HAP-1 (cell line): ENCODE results near the gene SLC20A1.
A peak's percentile ranks its signal among the peaks of the same experiment; 100 is the strongest.

Experiments
- DNase-seq, 2 experiments: peaks; one replicate each; pipeline ENCODE4 v3.0.0-alpha.2; 2016 to 2020; ENCODE audit warnings: low spot score in 2 of 2
- H3K27me3 ChIP-seq: fragments of 250-450 bp; sonication (Bioruptor Pico); 2 replicates; pipeline ENCODE4 v1.5.1; 2020; ENCODE audit warnings: low read depth, mild to moderate bottlenecking, moderate library complexity
- H3K36me3 ChIP-seq: fragments of 250-450 bp; sonication (Bioruptor Pico); replicated peaks from 2 replicates; pipeline ENCODE4 v1.5.1; 2020; ENCODE audit warnings: mild to moderate bottlenecking
- H3K4me1 ChIP-seq: fragments of 250-450 bp; sonication (Bioruptor Pico); 2 replicates; pipeline ENCODE4 v1.5.1; 2020; ENCODE audit warnings: mild to moderate bottlenecking
- H3K4me3 ChIP-seq: fragments of 250-450 bp; sonication (Bioruptor Pico); 2 replicates; pipeline ENCODE4 v1.5.1; 2020; ENCODE audit warnings: mild to moderate bottlenecking, moderate library complexity
- H3K9me3 ChIP-seq: fragments of 250-450 bp; sonication (Bioruptor Pico); 2 replicates; pipeline ENCODE4 v1.5.1; 2020; ENCODE audit warnings: mild to moderate bottlenecking, moderate library complexity
- in situ Hi-C: fragments of 300-500 bp; cut with MboI; formaldehyde crosslinking; loops from 3 replicates; pipeline ENCODE4 v1.14.3; 2020; ENCODE audit warnings: low sequenced_read_pairs, inconsistent platforms, mixed read lengths

Gene SLC20A1

DNA sequence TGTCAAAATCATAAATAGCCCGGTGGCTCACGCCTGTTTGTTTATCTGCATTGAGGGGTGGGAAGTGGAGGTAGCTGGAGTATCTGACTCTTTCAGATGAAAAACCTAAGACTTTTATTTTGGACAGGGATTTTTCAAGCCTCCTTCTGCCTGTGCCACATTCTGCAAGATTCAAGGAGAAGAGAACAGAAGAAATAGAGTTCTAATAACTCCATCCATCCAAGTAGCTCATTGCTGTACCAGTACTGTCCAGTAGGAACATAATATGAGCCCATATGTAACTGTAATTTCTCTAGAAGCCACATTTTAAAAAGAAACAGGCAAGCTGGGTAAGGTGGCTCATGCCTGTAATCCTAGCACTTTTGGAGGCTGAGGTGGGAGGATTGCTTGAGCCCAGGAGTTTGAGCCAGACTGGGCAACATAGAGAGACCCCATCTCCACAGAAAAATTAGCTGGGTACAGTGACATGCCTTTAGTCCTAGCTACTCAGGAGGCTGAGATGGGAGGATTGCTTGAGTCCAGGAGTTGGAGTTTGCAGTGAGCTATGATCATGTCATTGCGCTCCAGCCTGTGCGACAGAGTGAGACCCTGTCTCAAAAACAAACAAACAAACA is 39.6 kb downstream of the SLC20A1 start:
- no peaks in the 10 kb centered on the region for H3K4me1 ChIP-seq
- no peak overlapping the region for H3K4me3 ChIP-seq
- no peak for DNase-seq
- no peaks in the 10 kb centered on the region for H3K27me3 ChIP-seq
- no peaks in the 10 kb centered on the region for H3K36me3 ChIP-seq
- no peaks in the 10 kb centered on the region for H3K9me3 ChIP-seq
- in situ Hi-C loops = no loop called here

DNA sequence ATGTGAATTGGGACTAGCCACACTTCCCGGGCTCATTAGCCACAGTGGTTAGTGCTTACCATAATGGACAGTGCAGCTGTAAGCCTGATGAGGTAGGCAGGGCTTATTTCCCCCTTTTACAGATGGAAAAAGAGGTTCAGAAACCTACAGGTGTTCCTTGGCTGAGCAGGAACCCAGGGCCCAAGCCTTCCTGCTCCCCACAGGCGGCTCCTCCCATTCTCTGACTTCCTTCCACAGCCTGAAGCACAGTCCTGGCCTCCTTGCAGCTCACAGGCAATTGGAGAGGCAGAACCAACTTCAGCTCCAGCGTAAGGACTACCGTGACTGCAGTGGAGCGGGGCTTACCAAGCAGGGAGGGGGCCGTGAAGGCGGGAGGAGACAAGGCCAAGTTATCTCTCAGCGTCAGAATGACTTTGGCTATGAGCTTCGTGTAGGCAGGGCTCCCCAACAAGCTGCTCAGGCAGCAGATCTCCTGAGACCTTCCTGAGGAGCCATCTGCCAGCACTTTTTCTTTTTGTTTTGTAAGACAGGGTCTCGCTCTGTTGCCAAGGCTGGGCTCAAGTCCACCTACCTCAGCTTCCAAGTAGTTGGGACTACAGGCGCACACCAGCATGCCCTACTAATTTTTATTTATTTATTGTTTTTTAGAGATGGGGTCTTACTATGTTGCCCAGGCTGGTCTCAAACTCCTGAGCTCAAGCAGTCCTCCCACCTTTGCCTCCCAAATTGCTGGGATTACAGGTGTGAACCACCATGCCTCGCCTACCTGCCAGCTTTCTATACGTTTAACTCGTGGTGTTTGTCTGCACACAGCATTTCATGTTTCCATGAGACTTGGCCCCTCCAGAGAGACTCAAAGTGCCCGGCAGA is 40.8 kb downstream of the SLC20A1 start:
- DNase-seq = no peak
- H3K9me3 ChIP-seq = no peaks in the 10 kb centered on the region
- in situ Hi-C loops = no loop called here
- H3K36me3 ChIP-seq = no peaks in the 10 kb centered on the region
- no peaks in the 10 kb centered on the region for H3K27me3 ChIP-seq
- no peak overlapping the region for H3K4me3 ChIP-seq
- H3K4me1 ChIP-seq = no peaks in the 10 kb centered on the region

DNA sequence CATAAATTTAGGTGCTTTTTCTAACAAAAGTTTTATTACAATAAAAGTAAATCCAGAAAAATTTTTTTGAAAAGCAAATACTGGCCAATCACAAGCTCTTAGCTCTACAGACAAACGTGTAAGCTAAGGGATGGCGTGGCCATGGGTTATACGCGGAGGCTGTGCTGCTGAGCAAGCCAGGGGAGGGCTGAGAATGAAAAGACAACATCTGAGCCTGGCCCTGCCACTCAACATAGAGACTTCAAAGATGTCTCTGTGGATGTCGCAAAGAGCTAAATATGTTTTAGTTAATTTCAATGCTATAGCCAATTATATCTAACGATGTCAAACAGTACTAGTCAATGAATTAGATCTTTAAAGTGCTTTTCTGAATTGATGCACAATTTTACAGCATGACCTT is 41.8 kb downstream of the SLC20A1 start:
- Histone ChIP-seq H3K4me1 (no peaks in the 10 kb centered on the region), H3K4me3 (no peak overlapping the region), H3K9me3 (no peaks in the 10 kb centered on the region), H3K36me3 (no peaks in the 10 kb centered on the region), H3K27me3 (no peaks in the 10 kb centered on the region)
- DNase-seq = no peak
- in situ Hi-C loops = no loop called here

DNA sequence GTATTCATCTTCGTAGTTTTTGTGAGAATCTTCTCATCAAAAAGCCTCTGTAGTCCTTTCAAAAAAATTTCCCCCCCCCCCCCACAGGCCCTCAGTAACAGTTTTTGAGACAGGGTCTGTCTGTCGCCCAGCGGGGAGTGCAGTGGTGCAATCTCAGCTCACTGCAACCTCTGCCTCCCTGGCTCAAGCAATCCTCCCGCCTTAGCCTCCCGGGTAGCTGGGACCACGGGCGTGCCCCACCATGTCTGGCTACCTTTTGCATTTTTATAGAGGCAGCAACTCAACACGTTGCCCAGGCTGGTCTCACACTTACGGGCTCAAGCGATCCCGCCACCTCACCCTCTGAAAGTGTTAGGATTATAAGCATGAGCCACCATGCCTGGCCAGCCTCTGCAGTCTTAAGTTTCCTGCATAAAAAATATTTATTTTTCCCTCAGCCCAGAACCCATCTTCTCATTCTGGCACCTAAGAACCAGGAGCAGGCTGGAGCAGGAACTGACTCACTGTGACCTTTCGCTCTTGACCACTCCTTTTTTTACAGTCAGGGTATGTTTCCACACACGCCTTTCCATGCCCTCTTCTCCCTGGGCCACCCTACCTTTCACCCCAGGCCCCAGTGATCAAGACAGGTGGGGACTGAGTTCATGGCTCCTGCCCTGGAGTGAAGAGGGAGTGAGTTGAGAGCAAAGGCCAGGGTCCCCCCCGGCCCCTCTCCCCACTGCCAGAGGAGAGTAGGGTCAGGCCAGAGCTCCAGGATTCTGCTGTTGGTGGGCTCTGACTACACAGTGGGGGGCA is 42.5 kb downstream of the SLC20A1 start:
- Histone ChIP-seq H3K4me1 (no peaks in the 10 kb centered on the region), H3K27me3 (no peaks in the 10 kb centered on the region), H3K4me3 (no peak overlapping the region), H3K9me3 (no peaks in the 10 kb centered on the region), H3K36me3 (no peaks in the 10 kb centered on the region)
- in situ Hi-C loops = no loop called here
- no peak for DNase-seq

DNA sequence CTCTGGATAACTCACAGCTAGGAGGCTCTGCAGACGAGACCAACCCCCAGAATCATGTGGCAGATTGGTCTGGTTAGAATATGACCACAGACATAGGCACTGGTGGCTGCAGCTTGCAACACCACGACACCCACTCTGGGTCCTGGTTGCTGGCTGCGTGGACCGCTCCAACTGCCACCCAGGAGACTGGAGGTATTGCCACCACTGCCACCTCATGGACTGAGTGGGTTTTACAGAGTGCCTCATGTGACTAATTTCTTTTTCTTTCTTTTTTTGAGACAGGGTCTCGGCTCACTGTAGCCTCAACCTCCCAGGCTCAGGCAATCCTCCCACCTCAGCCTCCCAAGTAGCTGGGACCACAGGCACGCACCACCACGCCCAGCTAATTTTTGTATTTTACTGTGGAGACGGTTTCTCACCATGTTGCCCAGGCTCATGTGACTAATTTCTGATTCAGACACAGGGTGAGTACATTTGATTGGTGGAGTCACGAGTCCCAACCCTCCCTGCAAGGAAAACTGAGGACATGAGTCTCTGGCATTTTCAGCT is 45.2 kb downstream of the SLC20A1 start:
- in situ Hi-C loops = no loop called here
- no peak overlapping the region for H3K4me3 ChIP-seq
- H3K4me1 ChIP-seq = no peaks in the 10 kb centered on the region
- H3K36me3 ChIP-seq = no peaks in the 10 kb centered on the region
- peak; percentile 29 to 69 for DNase-seq
- no peaks in the 10 kb centered on the region for H3K27me3 ChIP-seq
- H3K9me3 ChIP-seq = no peaks in the 10 kb centered on the region

DNA sequence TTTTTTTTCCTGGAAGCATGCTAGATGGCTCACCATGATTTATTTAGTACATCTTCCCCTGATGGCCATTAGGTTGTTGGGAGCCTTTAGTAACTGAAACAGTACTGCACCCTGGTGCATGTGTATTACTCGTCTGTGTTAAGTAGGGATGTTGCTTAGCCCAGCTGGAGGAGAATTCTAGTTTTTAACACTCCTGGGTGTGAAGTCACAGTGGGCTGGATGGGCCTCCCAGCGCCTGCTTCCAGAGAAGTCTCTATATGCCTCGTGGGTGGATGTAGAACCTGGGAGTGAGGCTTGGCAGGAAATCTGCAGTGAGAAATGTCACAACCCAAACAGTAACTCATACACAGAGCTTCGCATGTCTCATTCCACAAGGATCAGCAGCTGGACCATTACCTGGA is 46.1 kb downstream of the SLC20A1 start:
- in situ Hi-C loops = no loop called here
- DNase-seq = no peak
- Histone ChIP-seq H3K4me3 (no peak overlapping the region), H3K9me3 (no peaks in the 10 kb centered on the region), H3K36me3 (no peaks in the 10 kb centered on the region), H3K27me3 (no peaks in the 10 kb centered on the region), H3K4me1 (no peaks in the 10 kb centered on the region)

DNA sequence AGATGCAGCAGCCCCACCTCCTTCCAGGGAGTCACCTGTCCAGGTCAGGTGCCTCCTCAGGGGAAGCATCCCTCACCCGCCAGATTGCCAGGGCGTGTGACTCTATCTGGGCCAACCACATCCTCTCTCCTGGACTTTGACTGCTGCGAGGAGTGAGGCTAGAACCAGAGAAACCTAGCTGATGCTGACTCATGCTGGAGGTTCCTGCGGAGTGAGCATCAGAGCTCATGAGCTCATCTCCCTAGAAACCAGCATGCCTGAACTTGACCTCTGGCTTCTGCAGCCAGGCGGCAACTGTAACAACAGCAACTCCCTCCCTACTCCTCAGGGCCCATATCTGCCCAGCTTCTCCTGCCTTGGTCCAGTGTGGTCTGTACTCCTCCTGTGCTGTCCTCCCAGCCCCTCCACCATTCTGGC is 46.8 kb downstream of the SLC20A1 start:
- Histone ChIP-seq H3K4me3 (no peak overlapping the region), H3K4me1 (no peaks in the 10 kb centered on the region), H3K36me3 (no peaks in the 10 kb centered on the region), H3K9me3 (no peaks in the 10 kb centered on the region), H3K27me3 (no peaks in the 10 kb centered on the region)
- no peak for DNase-seq
- in situ Hi-C loops = no loop called here

DNA sequence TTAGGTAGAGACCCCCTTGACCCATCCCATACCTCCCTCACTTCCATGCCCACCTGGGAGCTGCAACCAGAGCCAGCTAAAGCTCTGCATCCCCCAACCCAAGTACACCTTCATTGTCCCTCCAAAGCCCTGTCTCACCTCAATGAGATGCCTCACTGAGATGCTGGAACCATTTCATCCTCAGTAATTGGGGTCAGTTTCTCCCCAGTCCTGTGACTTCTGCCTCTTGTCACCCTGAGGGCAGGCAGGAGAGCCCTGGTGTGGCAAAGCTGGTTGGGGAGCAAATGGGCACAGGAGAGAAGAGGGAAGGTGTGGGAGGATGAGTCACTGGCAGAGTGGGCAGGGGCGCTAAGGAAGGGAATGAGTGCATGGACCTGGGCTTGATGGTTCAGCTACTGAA is 47.2 kb downstream of the SLC20A1 start:
- Histone ChIP-seq H3K9me3 (no peaks in the 10 kb centered on the region), H3K4me1 (no peaks in the 10 kb centered on the region), H3K4me3 (no peak overlapping the region), H3K36me3 (no peaks in the 10 kb centered on the region), H3K27me3 (no peaks in the 10 kb centered on the region)
- in situ Hi-C loops = no loop called here
- no peak for DNase-seq

DNA sequence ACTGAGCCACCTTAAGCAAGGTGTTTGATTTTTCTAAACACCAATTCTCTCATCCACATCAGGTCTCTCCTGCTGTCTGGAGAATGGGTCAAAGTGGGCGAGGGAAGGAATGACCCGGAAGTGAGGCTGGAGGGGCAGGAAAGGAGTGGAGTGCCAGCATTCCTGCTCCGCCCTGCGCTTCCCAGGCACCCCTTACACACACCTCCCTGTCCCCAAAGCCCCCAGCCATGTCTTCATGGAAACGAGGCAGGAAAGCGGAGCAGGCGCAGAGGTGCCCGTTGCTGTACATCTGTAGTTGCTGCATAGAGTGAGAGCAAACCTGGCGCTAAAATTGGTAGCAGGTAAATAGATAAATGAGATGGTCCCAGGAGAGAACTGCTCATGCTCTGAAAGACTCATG is 47.9 kb downstream of the SLC20A1 start:
- no peaks in the 10 kb centered on the region for H3K9me3 ChIP-seq
- no peaks in the 10 kb centered on the region for H3K27me3 ChIP-seq
- H3K4me1 ChIP-seq = no peaks in the 10 kb centered on the region
- in situ Hi-C loops = no loop called here
- H3K4me3 ChIP-seq = no peak overlapping the region
- H3K36me3 ChIP-seq = no peaks in the 10 kb centered on the region
- no peak for DNase-seq

DNA sequence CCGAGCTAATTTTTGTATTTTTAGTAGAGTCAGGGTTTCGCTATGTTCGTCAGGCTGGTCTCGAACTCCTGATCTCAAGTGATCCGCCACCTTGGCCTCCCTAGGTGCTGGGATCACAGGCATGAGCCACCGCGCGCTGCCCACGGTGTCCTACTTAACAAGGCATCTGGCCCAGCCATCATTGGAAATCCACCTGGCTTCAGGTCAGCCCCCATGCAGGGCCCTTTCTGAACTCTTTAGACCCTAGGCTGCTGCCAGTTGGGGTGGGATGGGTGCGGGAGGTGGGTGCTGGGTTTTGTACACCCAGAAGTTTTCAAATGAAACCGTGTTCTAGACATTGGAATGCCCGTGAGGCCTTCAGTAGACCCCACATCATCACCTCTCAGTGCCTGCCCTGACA is 48.4 kb downstream of the SLC20A1 start:
- Histone ChIP-seq H3K4me1 (no peaks in the 10 kb centered on the region), H3K27me3 (no peaks in the 10 kb centered on the region), H3K36me3 (no peaks in the 10 kb centered on the region), H3K4me3 (no peak overlapping the region), H3K9me3 (no peaks in the 10 kb centered on the region)
- in situ Hi-C loops = no loop called here
- DNase-seq = no peak

DNA sequence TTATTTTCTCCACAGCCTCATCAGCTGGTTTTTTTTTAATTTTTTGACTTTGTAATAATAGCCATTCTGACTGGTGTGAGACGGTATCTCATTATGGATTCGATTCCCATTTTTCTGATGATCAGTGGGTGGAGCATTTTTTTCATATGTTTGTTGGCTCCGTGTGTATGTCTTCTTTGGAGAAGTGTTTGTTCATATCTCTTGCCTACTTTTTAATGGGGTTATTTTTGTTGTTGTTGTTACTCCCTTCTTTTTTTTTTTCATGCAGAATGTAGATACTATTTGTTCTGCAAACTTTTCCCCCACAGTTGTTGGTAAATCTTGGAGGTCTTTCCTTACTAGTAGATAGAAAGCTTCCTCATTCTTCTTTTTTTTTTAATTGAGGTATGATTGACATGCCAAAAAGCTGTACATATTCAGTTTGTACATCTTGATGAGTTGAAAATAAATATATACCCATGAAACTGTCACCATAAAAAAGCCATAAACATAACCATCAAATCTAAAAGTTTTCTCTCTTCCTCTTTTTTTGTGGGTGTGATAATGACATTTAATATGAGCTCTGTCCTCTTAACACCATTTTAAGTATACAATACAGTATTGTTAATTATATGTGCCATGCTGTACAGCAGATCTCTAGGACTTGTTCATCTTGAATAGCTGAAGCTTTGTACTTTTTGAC is 53.2 kb downstream of the SLC20A1 start:
- in situ Hi-C loops = no loop called here
- no peak for DNase-seq
- no peaks in the 10 kb centered on the region for H3K9me3 ChIP-seq
- H3K36me3 ChIP-seq = no peaks in the 10 kb centered on the region
- H3K27me3 ChIP-seq = peaks cover 10% of the 10 kb centered on the region; the same call in 1 of the 2 replicates
- no peaks in the 10 kb centered on the region for H3K4me1 ChIP-seq
- no peak overlapping the region for H3K4me3 ChIP-seq

DNA sequence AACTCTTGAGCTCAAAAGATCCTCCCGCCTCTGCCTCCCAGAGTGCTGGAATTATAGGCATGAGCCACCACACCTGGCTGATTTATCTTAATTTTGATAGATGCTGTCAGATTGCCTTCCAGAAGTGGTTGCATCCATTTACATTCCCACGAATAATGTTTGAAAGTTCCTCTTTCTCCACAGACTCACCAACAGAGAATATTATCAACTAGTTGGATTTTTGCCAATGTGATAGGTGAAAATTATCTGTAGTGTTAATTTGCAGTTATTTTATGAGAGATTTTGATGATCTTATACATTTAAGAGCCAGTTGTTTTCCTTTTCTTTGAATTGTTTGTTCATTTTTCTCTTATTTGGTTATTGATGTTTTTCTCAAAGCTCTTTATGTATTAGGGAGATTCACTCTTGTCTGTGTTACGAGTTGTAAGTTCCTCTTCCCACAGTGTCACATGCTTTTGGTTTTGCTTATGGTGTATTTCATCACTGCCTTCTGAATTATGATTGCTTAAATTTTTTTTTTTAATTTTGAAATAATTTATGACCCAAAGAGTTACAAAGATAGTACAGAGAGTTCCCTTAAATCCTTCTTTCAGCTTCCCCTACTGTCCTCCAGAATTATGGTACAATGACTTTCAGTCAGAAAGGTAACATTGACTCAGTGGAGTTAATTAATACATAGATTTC is 54.4 kb downstream of the SLC20A1 start:
- H3K4me3 ChIP-seq = no peak overlapping the region
- peaks cover 10% of the 10 kb centered on the region; the same call in 1 of the 2 replicates for H3K27me3 ChIP-seq
- DNase-seq = no peak
- in situ Hi-C loops = no loop called here
- no peaks in the 10 kb centered on the region for H3K36me3 ChIP-seq
- no peaks in the 10 kb centered on the region for H3K4me1 ChIP-seq
- H3K9me3 ChIP-seq = no peaks in the 10 kb centered on the region

DNA sequence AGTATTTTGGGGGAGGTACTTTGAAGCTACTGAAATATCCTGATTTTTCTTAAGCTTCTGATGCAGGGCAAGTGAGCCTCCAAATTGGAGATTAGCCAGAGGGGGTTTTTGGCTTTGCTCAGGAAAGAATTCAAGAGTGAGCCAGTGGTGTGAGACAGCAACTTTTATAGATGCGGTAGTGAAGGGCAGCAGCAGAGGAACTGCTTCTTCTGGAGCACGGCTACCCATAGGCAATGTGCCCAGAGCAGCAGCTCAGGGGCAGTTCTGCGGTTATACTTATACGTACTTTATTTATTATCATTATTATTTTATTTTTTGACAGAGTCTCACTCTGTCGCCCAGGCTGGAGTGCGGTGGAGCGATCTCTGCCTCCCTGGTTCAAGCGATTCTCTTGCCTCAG is 55.3 kb downstream of the SLC20A1 start:
- in situ Hi-C loops = no loop called here
- DNase-seq = no peak
- Histone ChIP-seq H3K4me1 (no peaks in the 10 kb centered on the region), H3K27me3 (peaks cover 12% of the 10 kb centered on the region; the same call in 1 of the 2 replicates), H3K4me3 (no peak overlapping the region), H3K36me3 (no peaks in the 10 kb centered on the region), H3K9me3 (no peaks in the 10 kb centered on the region)
